Fibroblast of peridontal ligament (primary cell): ENCODE measurements around the gene TBL3.
"Not testable (repeated sequence)": the region's sequence is repeated elsewhere in the genome, so short reads cannot be mapped to it uniquely, and the experiment has no call there.

Experiments
- DNase-seq: peaks from one replicate; pipeline ENCODE4 v3.0.0-alpha.2; 2010; ENCODE audit errors: extremely low read depth

TBL3 gene

GRCh38 chr16:1999866-2000514, 28.1 kb downstream of the TBL3 start:
- DNase-seq = no peak

GRCh38 chr16:2001035-2001434, 29.2 kb downstream of the TBL3 start:
- no peak for DNase-seq

- no peak for DNase-seq
Measured at GRCh38 chr16:2001456-2002355, 29.9 kb downstream of the TBL3 start.

GRCh38 chr16:2002406-2003230, 30.8 kb downstream of the TBL3 start:
- DNase-seq = no peak

GRCh38 chr16:2003231-2003826, 31.5 kb downstream of the TBL3 start:
- DNase-seq = no peak

- DNase-seq = peak; percentile 69
Measured at GRCh38 chr16:2003827-2004641, 32.2 kb downstream of the TBL3 start.

GRCh38 chr16:2004795-2005517, 33.1 kb downstream of the TBL3 start:
- no peak for DNase-seq

- no peak for DNase-seq
Measured at GRCh38 chr16:2005646-2006045, 33.8 kb downstream of the TBL3 start.

GRCh38 chr16:2006317-2006716, 34.5 kb downstream of the TBL3 start:
- no peak for DNase-seq

GRCh38 chr16:2007081-2007836, 35.4 kb downstream of the TBL3 start:
- no peak for DNase-seq

GRCh38 chr16:2008009-2008526, 36.2 kb downstream of the TBL3 start:
- DNase-seq = peak; percentile 78

GRCh38 chr16:2008631-2009163, 36.8 kb downstream of the TBL3 start:
- peak; percentile 60 for DNase-seq

GRCh38 chr16:2009164-2009711, 37.4 kb downstream of the TBL3 start:
- DNase-seq = no peak

- DNase-seq = peak; percentile 76
Measured at GRCh38 chr16:2009791-2010510, 38.1 kb downstream of the TBL3 start, which contains the start of gene ZNF598. Gene ZNF598, minus strand, starts transcription at chr16:2009821.

- not testable (repeated sequence) for DNase-seq
Measured at GRCh38 chr16:2011726-2012125, 39.9 kb downstream of the TBL3 start.

GRCh38 chr16:2013527-2013926, 41.7 kb downstream of the TBL3 start:
- no peak for DNase-seq

- peak; percentile 53 for DNase-seq
Measured at GRCh38 chr16:2015117-2015946, 43.5 kb downstream of the TBL3 start.
